ENCODE data around the gene ACSM2A. TPM values are rescaled to one million over a fixed set of nuclear protein-coding genes. Genes with fewer than 3 reads are reported as not detected.
"Not testable (repeated sequence)": the region's sequence is repeated elsewhere in the genome, so short reads cannot be mapped to it uniquely, and the experiment has no call there.

ACSM2A gene
- not detected in 2 replicates for total RNA-seq (2014; rRNA removed; shearing (Covaris generic))

GRCh38 chr16:20451364-20451763 lies at the start of gene ACSM2A:
TSS of gene ACSM2A (plus strand) at chr16:20451521. CDS start at chr16:20460115, 8,594 bp downstream.
- DNase-seq (ENCODE audit: low spot score); in situ Hi-C loops (cut with HindIII; ENCODE audit: low sequenced_read_pairs): not testable (repeated sequence)

- in situ Hi-C loops (cut with HindIII; ENCODE audit: low sequenced_read_pairs), result no loop called here
- no peak for DNase-seq (ENCODE audit: low spot score)
Measured at GRCh38 chr16:20402651-20403050, 48.7 kb upstream of the ACSM2A start.

GRCh38 chr16:20404637-20405036 lies 46.7 kb upstream of the ACSM2A start, which contains the start of gene PDILT:
TSS of gene PDILT (minus strand) at chr16:20404737. CDS start at chr16:20399300, 5,437 bp downstream.
- in situ Hi-C loops (cut with HindIII; ENCODE audit: low sequenced_read_pairs), result no loop called here
- no peak for DNase-seq (ENCODE audit: low spot score)

GRCh38 chr16:20409398-20410120 lies 41.8 kb upstream of the ACSM2A start, which contains the start of gene ACSM5:
TSS of gene ACSM5 (plus strand) at chr16:20409534. CDS start at chr16:20411485, 1,951 bp downstream.
- in situ Hi-C loops (cut with HindIII; ENCODE audit: low sequenced_read_pairs), result no loop called here
- peak; percentile 27 for DNase-seq (ENCODE audit: low spot score)

- in situ Hi-C loops (cut with HindIII; ENCODE audit: low sequenced_read_pairs), result no loop called here
- no peak for DNase-seq (ENCODE audit: low spot score)
Measured at GRCh38 chr16:20410121-20410723, 41.1 kb upstream of the ACSM2A start.

GRCh38 chr16:20411055-20411454 lies 40.3 kb upstream of the ACSM2A start:
- in situ Hi-C loops (cut with HindIII; ENCODE audit: low sequenced_read_pairs), result no loop called here
- DNase-seq (ENCODE audit: low spot score), result no peak

- no peak for DNase-seq (ENCODE audit: low spot score)
- in situ Hi-C loops (cut with HindIII; ENCODE audit: low sequenced_read_pairs), result no loop called here
Measured at GRCh38 chr16:20415541-20415940, 35.8 kb upstream of the ACSM2A start.

- DNase-seq (ENCODE audit: low spot score), result not testable (repeated sequence)
Measured at GRCh38 chr16:20419093-20419492, 32.2 kb upstream of the ACSM2A start.

GRCh38 chr16:20421748-20422147 lies 29.6 kb upstream of the ACSM2A start:
- in situ Hi-C loops (cut with HindIII; ENCODE audit: low sequenced_read_pairs); DNase-seq (ENCODE audit: low spot score): not testable (repeated sequence)

More at GRCh38 chr16:20419093-20419492, 32.2 kb upstream of the ACSM2A start:
- in situ Hi-C loops (cut with HindIII; ENCODE audit: low sequenced_read_pairs), result not testable (repeated sequence)

- in situ Hi-C loops (cut with HindIII; ENCODE audit: low sequenced_read_pairs); DNase-seq (ENCODE audit: low spot score): not testable (repeated sequence)
Measured at GRCh38 chr16:20423772-20424128, 27.6 kb upstream of the ACSM2A start.

GRCh38 chr16:20424129-20424866 lies 27.0 kb upstream of the ACSM2A start:
- DNase-seq (ENCODE audit: low spot score), result no peak
- in situ Hi-C loops (cut with HindIII; ENCODE audit: low sequenced_read_pairs), result no loop called here

GRCh38 chr16:20427401-20427797 lies 23.9 kb upstream of the ACSM2A start:
- DNase-seq (ENCODE audit: low spot score); in situ Hi-C loops (cut with HindIII; ENCODE audit: low sequenced_read_pairs): not testable (repeated sequence)

- in situ Hi-C loops (cut with HindIII; ENCODE audit: low sequenced_read_pairs); DNase-seq (ENCODE audit: low spot score): not testable (repeated sequence)
Measured at GRCh38 chr16:20429499-20429898, 21.8 kb upstream of the ACSM2A start.

- DNase-seq (ENCODE audit: low spot score); in situ Hi-C loops (cut with HindIII; ENCODE audit: low sequenced_read_pairs): not testable (repeated sequence)
Measured at GRCh38 chr16:20430480-20430879, 20.8 kb upstream of the ACSM2A start.

- in situ Hi-C loops (cut with HindIII; ENCODE audit: low sequenced_read_pairs), result no loop called here
- DNase-seq (ENCODE audit: low spot score), result no peak
Measured at GRCh38 chr16:20430948-20431347, 20.4 kb upstream of the ACSM2A start.

GRCh38 chr16:20438950-20439349 lies 12.4 kb upstream of the ACSM2A start:
- DNase-seq (ENCODE audit: low spot score); in situ Hi-C loops (cut with HindIII; ENCODE audit: low sequenced_read_pairs): not testable (repeated sequence)

- in situ Hi-C loops (cut with HindIII; ENCODE audit: low sequenced_read_pairs); DNase-seq (ENCODE audit: low spot score): not testable (repeated sequence)
Measured at GRCh38 chr16:20439820-20440231, 11.5 kb upstream of the ACSM2A start.

- in situ Hi-C loops (cut with HindIII; ENCODE audit: low sequenced_read_pairs); DNase-seq (ENCODE audit: low spot score): not testable (repeated sequence)
Measured at GRCh38 chr16:20440731-20441130, 10.6 kb upstream of the ACSM2A start.

GRCh38 chr16:20441191-20441590 lies 10.1 kb upstream of the ACSM2A start:
- in situ Hi-C loops (cut with HindIII; ENCODE audit: low sequenced_read_pairs), result no loop called here
- no peak for DNase-seq (ENCODE audit: low spot score)

- in situ Hi-C loops (cut with HindIII; ENCODE audit: low sequenced_read_pairs), result not testable (repeated sequence)
Measured at GRCh38 chr16:20441859-20442258, 9.5 kb upstream of the ACSM2A start.

More at GRCh38 chr16:20441859-20442258, 9.5 kb upstream of the ACSM2A start:
- DNase-seq (ENCODE audit: low spot score), result not testable (repeated sequence)
